ENCODE results near the gene TTLL12. TPM values are rescaled to one million over a fixed set of nuclear protein-coding genes. Genes with fewer than 3 reads are reported as not detected.
A peak's percentile ranks its signal among the peaks of the same experiment; 100 is the strongest.

The TTLL12 gene
- total RNA-seq, 4 donors from 2014 or later = 20.0 to 35.2 (median 28.6) TPM

- Histone ChIP-seq H3K36me3 (peaks cover 3 to 7% of the 10 kb centered on the region in 2 donors), H3K27ac (no peak overlapping the region), H3K4me1 (peaks cover 13 to 15% of the 10 kb centered on the region in 2 donors), H3K27me3 (no peaks in the 10 kb centered on the region), H3K4me3 (replicated peaks in 1 of 3) (no peak overlapping the region), H3K9me3 (no peaks in the 10 kb centered on the region)
- 46 to 49% methylated on average over 3 of the region's 3 CpGs for WGBS, 2 donors
- TF ChIP-seq POLR2A (IDR thresholded peaks at IDR 0.05) = no peak
- TF ChIP-seq, protein P1, sequence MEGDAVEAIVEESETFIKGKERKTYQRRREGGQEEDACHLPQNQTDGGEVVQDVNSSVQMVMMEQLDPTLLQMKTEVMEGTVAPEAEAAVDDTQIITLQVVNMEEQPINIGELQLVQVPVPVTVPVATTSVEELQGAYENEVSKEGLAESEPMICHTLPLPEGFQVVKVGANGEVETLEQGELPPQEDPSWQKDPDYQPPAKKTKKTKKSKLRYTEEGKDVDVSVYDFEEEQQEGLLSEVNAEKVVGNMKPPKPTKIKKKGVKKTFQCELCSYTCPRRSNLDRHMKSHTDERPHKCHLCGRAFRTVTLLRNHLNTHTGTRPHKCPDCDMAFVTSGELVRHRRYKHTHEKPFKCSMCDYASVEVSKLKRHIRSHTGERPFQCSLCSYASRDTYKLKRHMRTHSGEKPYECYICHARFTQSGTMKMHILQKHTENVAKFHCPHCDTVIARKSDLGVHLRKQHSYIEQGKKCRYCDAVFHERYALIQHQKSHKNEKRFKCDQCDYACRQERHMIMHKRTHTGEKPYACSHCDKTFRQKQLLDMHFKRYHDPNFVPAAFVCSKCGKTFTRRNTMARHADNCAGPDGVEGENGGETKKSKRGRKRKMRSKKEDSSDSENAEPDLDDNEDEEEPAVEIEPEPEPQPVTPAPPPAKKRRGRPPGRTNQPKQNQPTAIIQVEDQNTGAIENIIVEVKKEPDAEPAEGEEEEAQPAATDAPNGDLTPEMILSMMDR (IDR thresholded peaks at IDR 0.05) = no peak
- intact Hi-C loops (cut with DNase I) = no loop called here
- DNase-seq = peak; percentile 46 to 50
These were observed 42.0 kb downstream of the TTLL12 start for GRCh38 chr22:43144949-43145348.

GRCh38 chr22:43142880-43143562 is 43.9 kb downstream of the TTLL12 start, which contains the start of gene MCAT:
Gene MCAT (minus strand): TSS chr22:43143398. CDS start chr22:43143348, 50 bp downstream.
- Histone ChIP-seq H3K9me3 (no peaks in the 10 kb centered on the region), H3K4me1 (peaks cover 13 to 15% of the 10 kb centered on the region in 2 donors), H3K4me3 (replicated peaks in 1 of 3) (peak within 1 kb of the TSS; percentile 93 to 96 (median 96)), H3K36me3 (peaks cover 6 to 7% of the 10 kb centered on the region in 2 donors), H3K27me3 (no peaks in the 10 kb centered on the region), H3K27ac (peak within 1 kb of the TSS in 2 of 3 donors; percentile 35 to 61)
- intact Hi-C loops (cut with DNase I) = no loop called here
- WGBS, 2 donors = 0 to 1% methylated on average over 6 to 29 of the region's 83 CpGs
- TF ChIP-seq POLR2A (IDR thresholded peaks at IDR 0.05) = peak in 1 of 2 donors; percentile 72
- TF ChIP-seq, protein P1 (IDR thresholded peaks at IDR 0.05) = peak in 1 of 6 experiments; percentile 15
- DNase-seq = peak; percentile 85

DNA sequence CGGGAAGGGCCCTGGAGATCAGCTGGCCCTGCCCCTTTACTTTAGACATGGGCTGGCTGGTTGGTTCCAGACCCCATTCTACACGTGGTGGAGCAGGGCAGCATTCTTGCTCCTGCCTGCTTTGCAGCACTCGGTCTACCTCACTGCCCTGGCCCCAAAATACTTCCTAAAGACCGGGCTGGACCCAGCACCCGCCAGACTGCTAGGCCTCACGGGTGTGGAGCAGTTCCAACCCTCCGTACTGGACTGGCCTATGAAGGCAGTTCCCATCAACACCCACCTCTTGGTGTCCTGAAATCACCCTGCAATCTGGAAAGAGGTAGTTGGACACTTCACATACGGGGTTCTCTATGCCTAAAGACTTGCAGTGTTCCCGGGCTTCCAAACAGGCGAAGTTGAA is 50.1 kb downstream of the TTLL12 start:
- no peak overlapping the region for H3K4me3 ChIP-seq (replicated peaks in 1 of 3)
- WGBS, 2 donors = 67 to 75% methylated on average over 7 to 10 of the region's 10 CpGs
- no peak for TF ChIP-seq POLR2A (IDR thresholded peaks at IDR 0.05)
- TF ChIP-seq, protein P1 (IDR thresholded peaks at IDR 0.05) = no peak
- DNase-seq = no peak
- peaks cover 4 to 5% of the 10 kb centered on the region in 2 donors for H3K4me1 ChIP-seq
- peaks cover 27 to 42% of the 10 kb centered on the region in 2 donors for H3K36me3 ChIP-seq
- H3K27me3 ChIP-seq = no peaks in the 10 kb centered on the region
- H3K27ac ChIP-seq = peak overlapping the region in 2 of 3 donors; percentile 17 to 21
- intact Hi-C loops (cut with DNase I) = no loop called here
- H3K9me3 ChIP-seq = no peaks in the 10 kb centered on the region

DNA sequence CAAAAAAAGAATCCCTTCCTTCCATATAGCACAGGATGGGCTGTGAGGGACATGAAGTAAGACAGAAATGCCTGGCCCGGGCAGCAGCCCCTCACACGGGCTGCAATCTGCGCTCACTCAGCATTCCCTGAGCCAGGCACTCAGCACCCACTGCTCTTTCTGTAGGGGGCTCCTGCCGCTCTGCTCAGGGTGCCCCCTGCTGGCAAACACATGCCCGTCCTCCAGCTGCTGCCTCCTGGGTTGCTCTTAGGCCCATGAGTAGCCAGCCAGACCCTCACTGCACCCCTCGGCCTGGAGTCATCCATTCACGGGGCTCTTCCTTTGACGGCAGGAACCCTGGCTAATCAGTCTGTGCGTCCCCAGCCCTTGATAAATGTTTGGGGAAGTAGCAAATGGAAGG is 50.7 kb downstream of the TTLL12 start:
- Histone ChIP-seq H3K27me3 (no peaks in the 10 kb centered on the region), H3K4me3 (replicated peaks in 1 of 3) (no peak overlapping the region), H3K4me1 (peaks cover 0 to under 1% of the 10 kb centered on the region in 2 donors), H3K36me3 (peaks cover 27 to 42% of the 10 kb centered on the region in 2 donors), H3K9me3 (no peaks in the 10 kb centered on the region), H3K27ac (peak overlapping the region in 1 of 3 donors; percentile 21)
- no peak for TF ChIP-seq POLR2A (IDR thresholded peaks at IDR 0.05)
- TF ChIP-seq, protein P1 (IDR thresholded peaks at IDR 0.05) = peak in 3 of 6 experiments; percentile 33 to 45 (median 42)
- intact Hi-C loops (cut with DNase I) = no loop called here
- 62 to 77% methylated on average over 8 to 9 of the region's 9 CpGs for WGBS, 2 donors
- peak; percentile 27 to 32 for DNase-seq

- Histone ChIP-seq H3K4me1 (no peaks in the 10 kb centered on the region), H3K27ac (no peak overlapping the region), H3K36me3 (peaks cover 27 to 41% of the 10 kb centered on the region in 2 donors), H3K4me3 (replicated peaks in 1 of 3) (no peak overlapping the region), H3K27me3 (no peaks in the 10 kb centered on the region), H3K9me3 (no peaks in the 10 kb centered on the region)
- TF ChIP-seq, protein P1 (IDR thresholded peaks at IDR 0.05) = no peak
- TF ChIP-seq POLR2A (IDR thresholded peaks at IDR 0.05) = no peak
- intact Hi-C loops (cut with DNase I) = no loop called here
- 55 to 86% methylated on average over 5 of the region's 5 CpGs for WGBS, 2 donors
- peak; percentile 33 to 66 for DNase-seq
These were observed 51.4 kb downstream of the TTLL12 start for GRCh38 chr22:43135565-43135964.
